NK-92 (cell line): ENCODE data around the gene VWA8.
"Not testable (repeated sequence)": the region's sequence is repeated elsewhere in the genome, so short reads cannot be mapped to it uniquely, and the experiment has no call there.

ENCODE experiments used
- DNase-seq: peaks from one replicate; lab custom pipeline; 2025; ENCODE audit not compliant: unreplicated experiment; lab: John Stamatoyannopoulos, UW

Gene VWA8

GRCh38 chr13:41751734-41752445 is 209.0 kb downstream of the VWA8 start:
- no peak for DNase-seq

GRCh38 chr13:41751277-41751676 is 209.6 kb downstream of the VWA8 start:
- DNase-seq: no peak

- no peak for DNase-seq
Measured at GRCh38 chr13:41746259-41746658, 214.7 kb downstream of the VWA8 start.

- not testable (repeated sequence) for DNase-seq
Measured at GRCh38 chr13:41745496-41745895, 215.4 kb downstream of the VWA8 start.

- no peak for DNase-seq
Measured at GRCh38 chr13:41742917-41743552, 217.9 kb downstream of the VWA8 start.

- no peak for DNase-seq
Measured at GRCh38 chr13:41740479-41740878, 220.4 kb downstream of the VWA8 start.

GRCh38 chr13:41722684-41723535 is 238.0 kb downstream of the VWA8 start:
- no peak for DNase-seq

GRCh38 chr13:41720839-41721561 is 239.9 kb downstream of the VWA8 start:
- DNase-seq: no peak

- DNase-seq: no peak
Measured at GRCh38 chr13:41716236-41716635, 244.7 kb downstream of the VWA8 start.

GRCh38 chr13:41713405-41713804 is 247.5 kb downstream of the VWA8 start:
- no peak for DNase-seq

- DNase-seq: no peak
Measured at GRCh38 chr13:41710771-41711170, 250.1 kb downstream of the VWA8 start.

- DNase-seq: no peak
Measured at GRCh38 chr13:41709511-41709910, 251.4 kb downstream of the VWA8 start.

- no peak for DNase-seq
Measured at GRCh38 chr13:41708713-41709112, 252.2 kb downstream of the VWA8 start.

GRCh38 chr13:41707194-41707821 is 253.6 kb downstream of the VWA8 start:
- DNase-seq: no peak

GRCh38 chr13:41706152-41706551 is 254.8 kb downstream of the VWA8 start:
- DNase-seq: no peak

GRCh38 chr13:41702540-41702939 is 258.4 kb downstream of the VWA8 start:
- no peak for DNase-seq

- DNase-seq: no peak
Measured at GRCh38 chr13:41701676-41702075, 259.2 kb downstream of the VWA8 start.

- DNase-seq: no peak
Measured at GRCh38 chr13:41700790-41701310, 260.1 kb downstream of the VWA8 start.

- no peak for DNase-seq
Measured at GRCh38 chr13:41699759-41700158, 261.1 kb downstream of the VWA8 start.

GRCh38 chr13:41697578-41697977 is 263.3 kb downstream of the VWA8 start:
- DNase-seq: no peak
